Endothelial cell of umbilical vein (primary cell): Measurements from ENCODE around the gene AGAP9. TPM values are rescaled to one million over a fixed set of nuclear protein-coding genes. Genes with fewer than 3 reads are reported as not detected.

Source experiments
- BruUV-seq: library from RNA; stranded (reverse); fragments of 400-500 nt; replicated peaks from 2 replicates; lab custom pipeline; 2021; lab: Mats Ljungman, UMichigan
- CTCF ChIA-PET: fragments of 300-600, 350-600 bp; sonication (Branson Sonifier 250); formaldehyde crosslinking; loops from one replicate; lab custom pipeline; 2021; ENCODE audit warnings: antibody characterized with exemption, inconsistent platforms; lab: Charles Lee
- POLR2A ChIA-PET: fragments of 300-600, 350-600 bp; sonication (Branson Sonifier 250); formaldehyde crosslinking; loops from one replicate; lab custom pipeline; 2021; ENCODE audit warnings: antibody characterized with exemption, inconsistent platforms; lab: Charles Lee
- DNase-seq: peaks from one replicate; pipeline ENCODE4 v3.0.0-alpha.2; 2011; ENCODE audit warnings: low read depth, low spot score
- FAIRE-seq: peaks from 2 replicates; lab custom pipeline; 2011; peaks lifted over from hg19 to GRCh38; lab: Jason Lieb, UNC
- H2AFZ ChIP-seq: 2 replicates; pipeline ENCODE4 v1.6.0; 2012; ENCODE audit warnings: low read depth, low read length, control low read depth, inconsistent platforms
- H3K27ac ChIP-seq: 2 replicates; pipeline ENCODE4 v1.5.1; 2011; ENCODE audit warnings: low read depth, mild to moderate bottlenecking, control low read depth, low read length, moderate library complexity; ENCODE audit not compliant: insufficient read depth
- H3K27me3 ChIP-seq, 2 experiments: 2 replicates each; pipeline versions ENCODE4 v1.6.0 to v1.6.1; 2011; ENCODE audit warnings: low read length in 2 of 2, mixed read lengths in 1 of 2; ENCODE audit not compliant: control insufficient read depth in 2 of 2, insufficient read depth in 2 of 2
- H3K36me3 ChIP-seq, 2 experiments: 2 replicates in 1 of 2; 3 replicates in 1 of 2; pipeline ENCODE4 v1.5.1; 2011; ENCODE audit warnings: low read length in 2 of 2, mild to moderate bottlenecking in 1 of 2, moderate library complexity in 1 of 2; ENCODE audit not compliant: control insufficient read depth in 2 of 2, insufficient read depth in 2 of 2; ENCODE audit errors: extremely low read depth in 1 of 2
- H3K4me1 ChIP-seq: 3 replicates; pipeline ENCODE4 v1.5.1; 2011; ENCODE audit warnings: mild to moderate bottlenecking, low read length; ENCODE audit not compliant: control insufficient read depth, insufficient read depth; ENCODE audit errors: extremely low read depth
- H3K4me2 ChIP-seq: 2 replicates; pipeline ENCODE4 v1.6.1; 2011; ENCODE audit warnings: low read length, control low read depth, mixed read lengths; ENCODE audit not compliant: insufficient read depth
- H3K4me3 ChIP-seq, 3 experiments: fragments of 200-600 bp in 1 of 3; sonication (generic), shearing (Covaris generic) in 1 of 3; replicated peaks in 1 of 3; 2 replicates each; pipeline ENCODE4 v1.5.1; 2011 to 2016; ENCODE audit warnings: control low read depth in 3 of 3, low read length in 3 of 3, mild to moderate bottlenecking in 2 of 3, inconsistent platforms in 1 of 3, low read depth in 1 of 3, moderate library complexity in 1 of 3; ENCODE audit not compliant: insufficient read depth in 1 of 3
- H3K79me2 ChIP-seq: 2 replicates; pipeline ENCODE4 v1.6.0; 2012; ENCODE audit warnings: low read length, inconsistent platforms; ENCODE audit not compliant: control insufficient read depth, insufficient read depth
- H3K9ac ChIP-seq: replicated peaks from 2 replicates; pipeline ENCODE3; 2011; ENCODE audit warnings: low read length, control low read depth; ENCODE audit not compliant: insufficient read depth; ENCODE audit errors: extremely low read depth
- H3K9me1 ChIP-seq: replicated peaks from 3 replicates; pipeline ENCODE4 v1.6.0; 2011; ENCODE audit warnings: mild to moderate bottlenecking, low read length; ENCODE audit not compliant: control insufficient read depth, insufficient read depth; ENCODE audit errors: extremely low read depth
- H3K9me3 ChIP-seq: replicated peaks from 2 replicates; pipeline ENCODE4 v1.5.1; 2012; ENCODE audit warnings: low read length, inconsistent platforms; ENCODE audit not compliant: control insufficient read depth, insufficient read depth
- H4K20me1 ChIP-seq: replicated peaks from 2 replicates; pipeline ENCODE3; 2011; ENCODE audit warnings: mild to moderate bottlenecking, low read length; ENCODE audit not compliant: control insufficient read depth, insufficient read depth; ENCODE audit errors: extremely low read depth
- CTCF ChIP-seq, 2 donors: IDR thresholded peaks; 1 replicate in 1 of 2; 2 replicates in 1 of 2; pipeline ENCODE4 v1.5.1; 2011; ENCODE audit warnings: low read length in 2 of 2, mild to moderate bottlenecking in 2 of 2, moderate library complexity in 2 of 2, control low read depth in 1 of 2, inconsistent platforms in 1 of 2, low read depth in 1 of 2; ENCODE audit not compliant: insufficient read depth in 1 of 2; ENCODE audit errors: extremely low read depth in 1 of 2
- EZH2 ChIP-seq: IDR thresholded peaks from 2 replicates; pipeline ENCODE4 v1.6.1; 2012; ENCODE audit warnings: borderline replicate concordance, low read depth, mild to moderate bottlenecking, moderate library complexity, low read length, inconsistent platforms; ENCODE audit not compliant: severe bottlenecking
- FOS ChIP-seq: IDR thresholded peaks from 2 replicates; pipeline ENCODE4 v1.6.1; 2011; ENCODE audit warnings: mild to moderate bottlenecking, low read length, moderate library complexity, borderline replicate concordance; ENCODE audit not compliant: insufficient read depth
- GATA2 ChIP-seq: IDR thresholded peaks from 2 replicates; pipeline ENCODE4 v1.7.0; 2011; ENCODE audit warnings: low read depth, mild to moderate bottlenecking, moderate library complexity, mixed read lengths, low read length; ENCODE audit not compliant: insufficient read length, insufficient read depth
- JUN ChIP-seq: IDR thresholded peaks from 2 replicates; pipeline ENCODE4 v1.6.1; 2011; ENCODE audit warnings: borderline replicate concordance, low read depth; ENCODE audit not compliant: insufficient read length, insufficient read depth
- MAX ChIP-seq: IDR thresholded peaks from 2 replicates; pipeline ENCODE4 v1.6.1; 2011; ENCODE audit not compliant: insufficient read depth, insufficient read length
- MYC ChIP-seq: IDR thresholded peaks from one replicate; pipeline ENCODE4 v1.6.1; 2011; ENCODE audit warnings: mild to moderate bottlenecking, low read depth, low read length
- POLR2A ChIP-seq: IDR thresholded peaks from 2 replicates; pipeline ENCODE4 v1.6.1; 2012; ENCODE audit warnings: low read depth, mild to moderate bottlenecking, control low read depth, low read length
- POLR2AphosphoS5 ChIP-seq: IDR thresholded peaks from 2 replicates; pipeline ENCODE4 v1.6.1; 2012; ENCODE audit warnings: low read depth, mild to moderate bottlenecking, control low read depth, low read length, moderate library complexity; ENCODE audit not compliant: insufficient read depth
- dilution Hi-C: fragments of 300-500 bp; cut with MboI; formaldehyde crosslinking; loops from one replicate; pipeline ENCODE4 v1.15.0; 2019; ENCODE audit warnings: low sequenced_read_pairs; ENCODE audit not compliant: extremely low pct_ligation_motif_present
- intact Hi-C: fragments of 100-400 bp; cut with micrococcal nuclease; formaldehyde crosslinking; loops from one replicate; pipeline ENCODE4 v1.10.0; 2022
- polyA plus RNA-seq, 4 experiments: library from polyadenylated mRNA; depleted of rRNA in 3 of 4; stranded (reverse) in 3 of 4; unstranded in 1 of 4; fragments of >200 nt; gene quantifications; 2 replicates each; pipeline versions ENCODE4 v1.2.1 to v1.2.3, GENCODE V29; 2011 to 2012; ENCODE audit warnings: missing spikeins in 1 of 4
- total RNA-seq: library from RNA; stranded (reverse); gene quantifications from 2 replicates; pipeline ENCODE4 v1.2.3, GENCODE V29; 2021

AGAP9 gene
- total and polyA plus RNA-seq, 2 donors (not counting 3 experiments of a cell fraction or from before 2014, with no cell fraction given), result 9.9 to 14.4 TPM

DNA sequence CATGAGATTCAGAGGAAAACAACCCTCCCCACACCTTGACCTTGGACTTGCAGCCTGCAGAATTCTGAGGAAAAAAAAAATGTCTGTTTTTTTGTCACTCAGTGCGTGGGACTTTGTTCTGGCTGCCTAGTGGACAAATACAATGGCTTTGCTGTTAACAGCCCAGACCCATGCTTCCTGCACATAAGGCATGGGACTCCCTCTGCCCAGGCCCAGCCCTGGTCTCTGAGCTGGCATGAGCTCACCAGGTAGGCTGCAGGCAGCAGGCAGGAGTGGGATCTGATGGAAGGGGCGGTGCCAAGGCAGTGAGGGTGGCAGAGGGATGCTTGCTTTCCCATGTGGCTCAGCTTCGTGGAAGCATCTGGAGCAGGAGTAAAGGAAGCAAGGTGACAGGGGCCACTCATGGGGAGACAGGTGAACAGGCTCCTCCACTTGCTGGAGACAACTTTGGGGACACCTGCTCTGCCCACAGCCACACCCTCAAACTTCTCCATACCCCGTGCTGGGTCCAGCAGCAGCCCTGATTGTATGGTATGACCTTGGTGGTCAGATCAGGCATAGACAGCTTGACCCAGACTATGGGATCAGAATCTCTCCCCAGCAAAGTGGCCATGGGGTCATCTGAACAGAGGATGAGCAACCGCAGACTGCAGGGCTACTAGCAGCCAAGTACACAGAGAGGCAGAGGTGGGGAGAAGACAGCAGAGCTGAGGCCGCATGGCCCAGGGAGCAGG is 66.5 kb downstream of the AGAP9 start:
- no peak for DNase-seq
- dilution Hi-C loops (no loop called here), intact Hi-C loops (no loop called here)
- Histone ChIP-seq H3K9me3 (no peaks in the 10 kb centered on the region), H4K20me1 (no peaks in the 10 kb centered on the region), H3K9me1 (no peaks in the 10 kb centered on the region), H3K4me1 (no peaks in the 10 kb centered on the region), H3K4me2 (no peak overlapping the region), H3K9ac (no peak overlapping the region), H2AFZ (no peak overlapping the region), H3K79me2 (no peaks in the 10 kb centered on the region), H3K27me3 (no peaks in the 10 kb centered on the region), H3K4me3 (no peak overlapping the region), H3K36me3 (no peaks in the 10 kb centered on the region), H3K27ac (no peak overlapping the region)
- no peak for FAIRE-seq
- ChIA-PET CTCF (no interaction called here), POLR2A (no interaction called here)
- BruUV-seq, result no TSS peak
- TF ChIP-seq JUN (no peak), MAX (no peak), FOS (no peak), MYC (no peak), POLR2A (no peak), GATA2 (no peak), CTCF (IDR thresholded peaks at IDR 0.05; ENCODE audit: extremely low read depth in 1 of 2, insufficient read depth in 1 of 2, low read depth in 1 of 2, low read length in 2 of 2) (no peak), EZH2 (no peak), POLR2AphosphoS5 (no peak)
